Measurements from ENCODE around the gene FOXP1.

FOXP1 gene

GRCh38 chr3:71429597-71429988 lies 153.9 kb downstream of the FOXP1 start:
- H3F3A ChIP-seq (ENCODE audit: insufficient read depth, low read length), result no peaks in the 10 kb centered on the region
- H3K9ac ChIP-seq (ENCODE audit: low read length), result no peak overlapping the region
- H3K4me2 ChIP-seq (ENCODE audit: low read length), result peak overlapping the region; percentile 9; the same call in 1 of the 2 replicates
- no peak overlapping the region for H3K27ac ChIP-seq (ENCODE audit: low read depth, low read length, poor library complexity, severe bottlenecking)
- peaks cover 15% of the 10 kb centered on the region; the same call in 1 of the 2 replicates for H3K79me2 ChIP-seq (ENCODE audit: insufficient read depth, low read length)
- H3K9me3 ChIP-seq (ENCODE audit: low read length), result no peaks in the 10 kb centered on the region
- no peaks in the 10 kb centered on the region for H4K20me1 ChIP-seq (ENCODE audit: insufficient read depth, low read length)
- H3K27me3 ChIP-seq (ENCODE audit: insufficient read depth, low read length), result no peaks in the 10 kb centered on the region
- H3K9me2 ChIP-seq (ENCODE audit: low read depth, low read length), result no peaks in the 10 kb centered on the region
- peaks cover 2% of the 10 kb centered on the region; the same call in 1 of the 2 replicates for H3K36me3 ChIP-seq (ENCODE audit: insufficient read depth, low read length)
- H3K4me3 ChIP-seq (ENCODE audit: low read depth, low read length, poor library complexity, severe bottlenecking), result no peak overlapping the region
- peaks cover 60% of the 10 kb centered on the region for H3K4me1 ChIP-seq (ENCODE audit: insufficient read depth, low read length, severe bottlenecking)
- TF ChIP-seq EZH2 (IDR thresholded peaks at IDR 0.05; ENCODE audit: borderline replicate concordance, low read length), result no peak
- TF ChIP-seq CTCF (IDR thresholded peaks at IDR 0.05; ENCODE audit: low read length), result no peak
- no peak overlapping the region for H2AFZ ChIP-seq (ENCODE audit: low read length)

- Histone ChIP-seq H4K20me1 (ENCODE audit: insufficient read depth, low read length) (no peaks in the 10 kb centered on the region), H3K36me3 (ENCODE audit: insufficient read depth, low read length) (peaks cover 4% of the 10 kb centered on the region; the same call in 1 of the 2 replicates), H3K9ac (ENCODE audit: low read length) (no peak overlapping the region), H3K4me3 (ENCODE audit: low read depth, low read length, poor library complexity, severe bottlenecking) (no peak overlapping the region), H3F3A (ENCODE audit: insufficient read depth, low read length) (no peaks in the 10 kb centered on the region), H3K9me2 (ENCODE audit: low read depth, low read length) (no peaks in the 10 kb centered on the region), H3K27me3 (ENCODE audit: insufficient read depth, low read length) (no peaks in the 10 kb centered on the region), H3K4me2 (ENCODE audit: low read length) (no peak overlapping the region), H3K79me2 (ENCODE audit: insufficient read depth, low read length) (peaks cover 15% of the 10 kb centered on the region; the same call in 1 of the 2 replicates), H3K9me3 (ENCODE audit: low read length) (no peaks in the 10 kb centered on the region), H3K4me1 (ENCODE audit: insufficient read depth, low read length, severe bottlenecking) (peaks cover 65% of the 10 kb centered on the region), H2AFZ (ENCODE audit: low read length) (no peak overlapping the region), H3K27ac (ENCODE audit: low read depth, low read length, poor library complexity, severe bottlenecking) (no peak overlapping the region)
- no peak for TF ChIP-seq CTCF (IDR thresholded peaks at IDR 0.05; ENCODE audit: low read length)
- TF ChIP-seq EZH2 (IDR thresholded peaks at IDR 0.05; ENCODE audit: borderline replicate concordance, low read length), result no peak
These were observed 154.5 kb downstream of the FOXP1 start for GRCh38 chr3:71428841-71429596.

GRCh38 chr3:71425491-71426071 lies 157.9 kb downstream of the FOXP1 start:
- H3K27me3 ChIP-seq (ENCODE audit: insufficient read depth, low read length), result no peaks in the 10 kb centered on the region

More at GRCh38 chr3:71425491-71426071, 157.9 kb downstream of the FOXP1 start:
- H3K27ac ChIP-seq (ENCODE audit: low read depth, low read length, poor library complexity, severe bottlenecking), result peak overlapping the region; percentile 34
- no peak overlapping the region for H3K4me3 ChIP-seq (ENCODE audit: low read depth, low read length, poor library complexity, severe bottlenecking)
- peaks cover 21% of the 10 kb centered on the region for H3K79me2 ChIP-seq (ENCODE audit: insufficient read depth, low read length)
- no peaks in the 10 kb centered on the region for H3K9me3 ChIP-seq (ENCODE audit: low read length)
- TF ChIP-seq EZH2 (IDR thresholded peaks at IDR 0.05; ENCODE audit: borderline replicate concordance, low read length) (no peak), CTCF (IDR thresholded peaks at IDR 0.05; ENCODE audit: low read length) (no peak)
- H3K9me2 ChIP-seq (ENCODE audit: low read depth, low read length), result no peaks in the 10 kb centered on the region
- H3K36me3 ChIP-seq (ENCODE audit: insufficient read depth, low read length), result peaks cover 4% of the 10 kb centered on the region; the same call in 1 of the 2 replicates
- no peak overlapping the region for H2AFZ ChIP-seq (ENCODE audit: low read length)
- H4K20me1 ChIP-seq (ENCODE audit: insufficient read depth, low read length), result no peaks in the 10 kb centered on the region
- peaks cover 12% of the 10 kb centered on the region for H3F3A ChIP-seq (ENCODE audit: insufficient read depth, low read length)
- no peak overlapping the region for H3K4me2 ChIP-seq (ENCODE audit: low read length)
- peaks cover 73% of the 10 kb centered on the region for H3K4me1 ChIP-seq (ENCODE audit: insufficient read depth, low read length, severe bottlenecking)
- H3K9ac ChIP-seq (ENCODE audit: low read length), result no peak overlapping the region
